ENCODE data around the gene MEIG1.
"Not testable (repeated sequence)": the region's sequence is repeated elsewhere in the genome, so short reads cannot be mapped to it uniquely, and the experiment has no call there.

GRCh38 chr10:14991035-14991749 is 32.0 kb downstream of the MEIG1 start:
- not testable (repeated sequence) for TF ChIP-seq POLR2A (IDR thresholded peaks at IDR 0.05; ENCODE audit: extremely low read depth, insufficient read length); CTCF (IDR thresholded peaks at IDR 0.05; ENCODE audit: low read depth, low read length)
